GM18951 (cell line): Measurements from ENCODE around the gene SERPINA9.

Experiments
- POLR2A ChIP-seq: IDR thresholded peaks from 4 replicates; pipeline ENCODE4 v1.6.1; 2011; ENCODE audit warnings: mild to moderate bottlenecking; ENCODE audit not compliant: insufficient read length, insufficient read depth; ENCODE audit errors: extremely low read depth
- in situ Hi-C: fragments of 300-500 bp; cut with MboI; formaldehyde crosslinking; loops from one replicate; pipeline ENCODE4 v1.12.0; 2022; ENCODE audit warnings: low sequenced_read_pairs, mixed read lengths, inconsistent platforms; ENCODE audit not compliant: unreplicated experiment

SERPINA9 gene

GRCh38 chr14:94481468-94482131, 5.6 kb upstream of the SERPINA9 start:
- TF ChIP-seq POLR2A = no peak
- in situ Hi-C loops = no loop called here

GRCh38 chr14:94480809-94481208, 4.8 kb upstream of the SERPINA9 start:
- TF ChIP-seq POLR2A = no peak
- in situ Hi-C loops = no loop called here

- in situ Hi-C loops = no loop called here
- no peak for TF ChIP-seq POLR2A
These were observed 2.4 kb upstream of the SERPINA9 start for GRCh38 chr14:94478420-94478819.

GRCh38 chr14:94474581-94475031, 1.4 kb downstream of the SERPINA9 start:
- in situ Hi-C loops = no loop called here
- no peak for TF ChIP-seq POLR2A

- in situ Hi-C loops = no loop called here
These were observed 2.2 kb downstream of the SERPINA9 start for GRCh38 chr14:94473666-94474410.

GRCh38 chr14:94472842-94473241, 3.2 kb downstream of the SERPINA9 start:
- in situ Hi-C loops = no loop called here
- no peak for TF ChIP-seq POLR2A

More at GRCh38 chr14:94473666-94474410, 2.2 kb downstream of the SERPINA9 start:
- TF ChIP-seq POLR2A = no peak

- TF ChIP-seq POLR2A = no peak
- in situ Hi-C loops = no loop called here
These were observed 5.0 kb downstream of the SERPINA9 start for GRCh38 chr14:94471045-94471444.

GRCh38 chr14:94470311-94470710, 5.7 kb downstream of the SERPINA9 start:
- TF ChIP-seq POLR2A = no peak
- in situ Hi-C loops = no loop called here

GRCh38 chr14:94469261-94469660, 6.7 kb downstream of the SERPINA9 start:
- TF ChIP-seq POLR2A = no peak
- in situ Hi-C loops = no loop called here

GRCh38 chr14:94467728-94468520, 8.1 kb downstream of the SERPINA9 start:
- TF ChIP-seq POLR2A = no peak
- in situ Hi-C loops = no loop called here

- in situ Hi-C loops = no loop called here
- no peak for TF ChIP-seq POLR2A
These were observed 9.2 kb downstream of the SERPINA9 start for GRCh38 chr14:94466706-94467370.

GRCh38 chr14:94465042-94465441, 11.0 kb downstream of the SERPINA9 start:
- no peak for TF ChIP-seq POLR2A
- in situ Hi-C loops = no loop called here

GRCh38 chr14:94464290-94464689, 11.7 kb downstream of the SERPINA9 start:
- TF ChIP-seq POLR2A = no peak
- in situ Hi-C loops = no loop called here
